ENCODE data around the gene ENAM. TPM values are rescaled to one million over a fixed set of nuclear protein-coding genes. Genes with fewer than 3 reads are reported as not detected.
A peak's percentile ranks its signal among the peaks of the same experiment; 100 is the strongest.

ENAM gene
- total and polyA plus RNA-seq, 2 donors (not counting 1 experiment from before 2014, with no cell fraction given), result 0.50 to 0.58 TPM

DNA sequence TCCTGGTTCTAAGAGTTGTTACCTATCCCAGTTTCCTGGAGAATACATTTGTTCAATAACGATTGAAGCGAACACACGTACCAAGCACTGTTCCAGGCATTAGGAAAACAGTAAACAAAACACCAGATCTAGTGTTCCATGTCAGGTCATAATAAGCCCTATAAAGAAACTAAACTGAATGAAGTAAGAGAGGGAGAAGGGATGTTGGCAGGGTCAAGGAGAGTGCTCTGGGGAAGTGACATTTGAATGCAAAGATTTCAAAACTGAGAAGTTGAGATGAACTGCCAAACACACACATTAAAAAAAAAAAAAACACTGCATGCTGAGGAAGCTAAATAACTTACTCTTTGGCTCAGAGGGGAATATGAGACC lies 14.4 kb upstream of the ENAM start:
- H3K27me3 ChIP-seq (ENCODE audit: control insufficient read depth, insufficient read depth, low read length), result no peaks in the 10 kb centered on the region
- H3K27ac ChIP-seq (ENCODE audit: insufficient read depth, low read length), result no peak overlapping the region
- H2AFZ ChIP-seq (ENCODE audit: low read length), result peak overlapping the region; percentile 42
- no peaks in the 10 kb centered on the region for H3K4me1 ChIP-seq (ENCODE audit: control insufficient read depth, extremely low read depth, insufficient read depth, low read length)
- no peak for TF ChIP-seq EZH2 (IDR thresholded peaks at IDR 0.05; ENCODE audit: low read length, missing control alignments)
- TF ChIP-seq, protein P1, sequence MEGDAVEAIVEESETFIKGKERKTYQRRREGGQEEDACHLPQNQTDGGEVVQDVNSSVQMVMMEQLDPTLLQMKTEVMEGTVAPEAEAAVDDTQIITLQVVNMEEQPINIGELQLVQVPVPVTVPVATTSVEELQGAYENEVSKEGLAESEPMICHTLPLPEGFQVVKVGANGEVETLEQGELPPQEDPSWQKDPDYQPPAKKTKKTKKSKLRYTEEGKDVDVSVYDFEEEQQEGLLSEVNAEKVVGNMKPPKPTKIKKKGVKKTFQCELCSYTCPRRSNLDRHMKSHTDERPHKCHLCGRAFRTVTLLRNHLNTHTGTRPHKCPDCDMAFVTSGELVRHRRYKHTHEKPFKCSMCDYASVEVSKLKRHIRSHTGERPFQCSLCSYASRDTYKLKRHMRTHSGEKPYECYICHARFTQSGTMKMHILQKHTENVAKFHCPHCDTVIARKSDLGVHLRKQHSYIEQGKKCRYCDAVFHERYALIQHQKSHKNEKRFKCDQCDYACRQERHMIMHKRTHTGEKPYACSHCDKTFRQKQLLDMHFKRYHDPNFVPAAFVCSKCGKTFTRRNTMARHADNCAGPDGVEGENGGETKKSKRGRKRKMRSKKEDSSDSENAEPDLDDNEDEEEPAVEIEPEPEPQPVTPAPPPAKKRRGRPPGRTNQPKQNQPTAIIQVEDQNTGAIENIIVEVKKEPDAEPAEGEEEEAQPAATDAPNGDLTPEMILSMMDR (conservative IDR thresholded peaks at IDR 0.05 in 1 of 2, IDR thresholded peaks at IDR 0.05 in 1 of 2; ENCODE audit: low read depth in 1 of 2, low read length in 2 of 2), result no peak
- peak overlapping the region; percentile 8 to 61 (median 30) for H3K4me3 ChIP-seq (replicated peaks in 1 of 4; ENCODE audit: control extremely low read depth in 1 of 4, insufficient read depth in 1 of 4, low read depth in 3 of 4, low read length in 4 of 4)
- peak in 1 of 2 donors; percentile 14 for DNase-seq (ENCODE audit: low read depth in 2 of 2)
- peak overlapping the region; percentile 42 for H3K4me2 ChIP-seq (ENCODE audit: extremely low read depth, insufficient read depth, low read length)
- no peaks in the 10 kb centered on the region for H3K79me2 ChIP-seq (ENCODE audit: control insufficient read depth, insufficient read depth, low read length)
- no peaks in the 10 kb centered on the region for H3K9me3 ChIP-seq (ENCODE audit: control insufficient read depth, insufficient read depth, low read depth, low read length)
- H4K20me1 ChIP-seq (ENCODE audit: control insufficient read depth, extremely low read depth, insufficient read depth, low read length), result no peaks in the 10 kb centered on the region
- no peaks in the 10 kb centered on the region for H3K36me3 ChIP-seq (ENCODE audit: control insufficient read depth, insufficient read depth, low read length)
- no peak overlapping the region for H3K9ac ChIP-seq (ENCODE audit: insufficient read depth, low read length)

DNA sequence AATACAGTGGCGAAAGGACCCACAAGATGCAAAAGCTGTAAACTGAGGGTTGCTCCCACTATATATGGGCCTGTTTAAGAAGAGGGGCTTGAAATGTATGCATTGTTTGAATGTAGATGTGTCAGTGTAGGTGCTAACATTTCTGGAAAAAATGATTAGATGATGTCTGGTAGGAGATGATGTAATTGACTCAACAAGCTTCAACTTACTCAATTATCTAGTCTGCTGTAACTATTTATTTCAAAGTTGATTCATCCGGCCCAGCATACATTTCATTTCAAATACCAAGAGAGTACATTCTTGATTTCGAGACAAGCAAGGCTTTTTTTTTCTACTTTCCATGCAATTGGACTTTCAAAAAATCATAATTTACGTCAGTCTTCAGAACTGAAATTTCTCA lies 9.3 kb upstream of the ENAM start:
- no peak for DNase-seq (ENCODE audit: low read depth in 2 of 2)
- Histone ChIP-seq H4K20me1 (ENCODE audit: control insufficient read depth, extremely low read depth, insufficient read depth, low read length) (no peaks in the 10 kb centered on the region), H3K4me3 (replicated peaks in 1 of 4; ENCODE audit: control extremely low read depth in 1 of 4, insufficient read depth in 1 of 4, low read depth in 3 of 4, low read length in 4 of 4) (no peak overlapping the region), H3K27me3 (ENCODE audit: control insufficient read depth, insufficient read depth, low read length) (no peaks in the 10 kb centered on the region), H3K79me2 (ENCODE audit: control insufficient read depth, insufficient read depth, low read length) (no peaks in the 10 kb centered on the region), H3K27ac (ENCODE audit: insufficient read depth, low read length) (no peak overlapping the region), H2AFZ (ENCODE audit: low read length) (no peak overlapping the region), H3K9me3 (ENCODE audit: control insufficient read depth, insufficient read depth, low read depth, low read length) (no peaks in the 10 kb centered on the region), H3K36me3 (ENCODE audit: control insufficient read depth, insufficient read depth, low read length) (no peaks in the 10 kb centered on the region), H3K4me1 (ENCODE audit: control insufficient read depth, extremely low read depth, insufficient read depth, low read length) (no peaks in the 10 kb centered on the region), H3K9ac (ENCODE audit: insufficient read depth, low read length) (no peak overlapping the region), H3K4me2 (ENCODE audit: extremely low read depth, insufficient read depth, low read length) (no peak overlapping the region)
- no peak for TF ChIP-seq EZH2 (IDR thresholded peaks at IDR 0.05; ENCODE audit: low read length, missing control alignments)
- TF ChIP-seq, protein P1 (conservative IDR thresholded peaks at IDR 0.05 in 1 of 2, IDR thresholded peaks at IDR 0.05 in 1 of 2; ENCODE audit: low read depth in 1 of 2, low read length in 2 of 2), result no peak

DNA sequence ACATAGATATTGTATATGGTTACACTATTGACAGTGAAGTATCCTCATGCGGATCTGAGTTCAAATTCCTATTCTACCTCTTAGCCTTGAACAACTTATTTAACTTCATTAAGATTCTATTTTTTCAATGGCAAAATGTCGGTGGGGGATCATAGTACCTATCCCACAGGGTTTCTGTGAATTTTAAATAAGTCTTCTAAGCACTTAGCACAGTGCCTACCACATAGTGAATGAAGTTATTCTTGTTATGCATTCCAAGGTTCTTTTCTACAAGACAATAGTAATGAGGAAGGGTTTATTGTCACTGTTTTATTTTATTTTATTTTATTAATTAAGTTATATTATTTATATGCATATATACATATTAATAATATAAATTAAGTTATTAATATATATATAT lies 8.8 kb upstream of the ENAM start:
- no peak for DNase-seq (ENCODE audit: low read depth in 2 of 2)
- no peak overlapping the region for H3K9ac ChIP-seq (ENCODE audit: insufficient read depth, low read length)
- H3K4me2 ChIP-seq (ENCODE audit: extremely low read depth, insufficient read depth, low read length), result no peak overlapping the region
- no peaks in the 10 kb centered on the region for H3K36me3 ChIP-seq (ENCODE audit: control insufficient read depth, insufficient read depth, low read length)
- H2AFZ ChIP-seq (ENCODE audit: low read length), result no peak overlapping the region
- no peaks in the 10 kb centered on the region for H3K27me3 ChIP-seq (ENCODE audit: control insufficient read depth, insufficient read depth, low read length)
- no peaks in the 10 kb centered on the region for H3K4me1 ChIP-seq (ENCODE audit: control insufficient read depth, extremely low read depth, insufficient read depth, low read length)
- H3K27ac ChIP-seq (ENCODE audit: insufficient read depth, low read length), result no peak overlapping the region
- TF ChIP-seq, protein P1 (conservative IDR thresholded peaks at IDR 0.05 in 1 of 2, IDR thresholded peaks at IDR 0.05 in 1 of 2; ENCODE audit: low read depth in 1 of 2, low read length in 2 of 2), result no peak
- no peak for TF ChIP-seq EZH2 (IDR thresholded peaks at IDR 0.05; ENCODE audit: low read length, missing control alignments)
- H3K79me2 ChIP-seq (ENCODE audit: control insufficient read depth, insufficient read depth, low read length), result no peaks in the 10 kb centered on the region
- H4K20me1 ChIP-seq (ENCODE audit: control insufficient read depth, extremely low read depth, insufficient read depth, low read length), result no peaks in the 10 kb centered on the region
- H3K9me3 ChIP-seq (ENCODE audit: control insufficient read depth, insufficient read depth, low read depth, low read length), result no peaks in the 10 kb centered on the region
- H3K4me3 ChIP-seq (replicated peaks in 1 of 4; ENCODE audit: control extremely low read depth in 1 of 4, insufficient read depth in 1 of 4, low read depth in 3 of 4, low read length in 4 of 4), result no peak overlapping the region
